Brain microvascular endothelial cell (primary cell): ENCODE data around the gene DCC.

Experiments
- DNase-seq: peaks from one replicate; pipeline ENCODE4 v3.0.0-alpha.2; 2020
- H3K27ac ChIP-seq: fragments of 250-450 bp; sonication (Bioruptor Pico); 2 replicates; pipeline ENCODE4 v1.5.1; 2020; ENCODE audit warnings: mild to moderate bottlenecking, moderate library complexity
- H3K27me3 ChIP-seq: fragments of 250-450 bp; sonication (Bioruptor Pico); replicated peaks from 2 replicates; pipeline ENCODE4 v1.5.1; 2020; ENCODE audit warnings: mild to moderate bottlenecking
- H3K36me3 ChIP-seq: fragments of 250-450 bp; sonication (Bioruptor Pico); replicated peaks from 2 replicates; pipeline ENCODE4 v1.5.1; 2020; ENCODE audit warnings: mild to moderate bottlenecking
- H3K4me3 ChIP-seq: 2 replicates; pipeline ENCODE4 v1.5.1; 2011; ENCODE audit warnings: low read depth, mild to moderate bottlenecking, control low read depth, low read length, moderate library complexity
- CTCF ChIP-seq: IDR thresholded peaks from 2 replicates; pipeline ENCODE4 v1.5.1; 2011; ENCODE audit warnings: low read depth, mild to moderate bottlenecking, moderate library complexity, low read length, control low read depth, inconsistent platforms; ENCODE audit errors: missing control alignments
- in situ Hi-C: cut with HindIII; loops from 2 replicates; pipeline ENCODE4 v1.10.0; 2017; ENCODE audit warnings: low sequenced_read_pairs, low pct_ligation_motif_present

The DCC gene

GRCh38 chr18:52546686-52547346 is 206.8 kb downstream of the DCC start:
- TF ChIP-seq CTCF: no peak
- no peaks in the 10 kb centered on the region for H3K27me3 ChIP-seq
- DNase-seq: no peak
- H3K4me3 ChIP-seq: no peak overlapping the region
- in situ Hi-C loops: no loop called here
- no peak overlapping the region for H3K27ac ChIP-seq
- no peaks in the 10 kb centered on the region for H3K36me3 ChIP-seq

GRCh38 chr18:52553441-52553840 is 213.4 kb downstream of the DCC start:
- H3K36me3 ChIP-seq: no peaks in the 10 kb centered on the region
- in situ Hi-C loops: no loop called here
- no peak for TF ChIP-seq CTCF

GRCh38 chr18:52554180-52554579 is 214.2 kb downstream of the DCC start:
- no peak overlapping the region for H3K27ac ChIP-seq
- in situ Hi-C loops: no loop called here
- no peaks in the 10 kb centered on the region for H3K27me3 ChIP-seq
- DNase-seq: no peak
- no peak for TF ChIP-seq CTCF
- H3K36me3 ChIP-seq: no peaks in the 10 kb centered on the region
- H3K4me3 ChIP-seq: no peak overlapping the region

More at GRCh38 chr18:52553441-52553840, 213.4 kb downstream of the DCC start:
- DNase-seq: no peak
- H3K27ac ChIP-seq: no peak overlapping the region
- H3K4me3 ChIP-seq: no peak overlapping the region
- H3K27me3 ChIP-seq: no peaks in the 10 kb centered on the region

- Histone ChIP-seq H3K4me3 (no peak overlapping the region), H3K27ac (no peak overlapping the region), H3K27me3 (no peaks in the 10 kb centered on the region), H3K36me3 (no peaks in the 10 kb centered on the region)
- no peak for TF ChIP-seq CTCF
- DNase-seq: no peak
- in situ Hi-C loops: no loop called here
Measured at GRCh38 chr18:52567360-52567759, 227.4 kb downstream of the DCC start.

- TF ChIP-seq CTCF: no peak
- no peak for DNase-seq
- Histone ChIP-seq H3K27ac (no peak overlapping the region), H3K36me3 (no peaks in the 10 kb centered on the region), H3K4me3 (no peak overlapping the region), H3K27me3 (no peaks in the 10 kb centered on the region)
- in situ Hi-C loops: no loop called here
Measured at GRCh38 chr18:52569492-52569891, 229.5 kb downstream of the DCC start.

- in situ Hi-C loops: no loop called here
- H3K27ac ChIP-seq: no peak overlapping the region
Measured at GRCh38 chr18:52570975-52571374, 231.0 kb downstream of the DCC start.

More at GRCh38 chr18:52570975-52571374, 231.0 kb downstream of the DCC start:
- DNase-seq: no peak
- no peaks in the 10 kb centered on the region for H3K27me3 ChIP-seq
- no peak for TF ChIP-seq CTCF
- H3K36me3 ChIP-seq: no peaks in the 10 kb centered on the region
- no peak overlapping the region for H3K4me3 ChIP-seq
